MM.1S (cell line): ENCODE measurements around the gene GSC.

Experiments
- EZH2 ChIP-seq: fragments of 300-600 bp; sonication (generic); optimal IDR thresholded peaks from 2 replicates; pipeline ENCODE3; 2017; ENCODE audit warnings: low read depth, mild to moderate bottlenecking, antibody characterized with exemption, low read length, mixed read lengths
- TF ChIP-seq, protein P1 (sequence below): fragments of 300-600 bp; sonication (generic); IDR thresholded peaks from 2 replicates; pipeline ENCODE4 v1.5.1; 2016; ENCODE audit warnings: antibody characterized with exemption, low read length, mixed read lengths

DNA sequence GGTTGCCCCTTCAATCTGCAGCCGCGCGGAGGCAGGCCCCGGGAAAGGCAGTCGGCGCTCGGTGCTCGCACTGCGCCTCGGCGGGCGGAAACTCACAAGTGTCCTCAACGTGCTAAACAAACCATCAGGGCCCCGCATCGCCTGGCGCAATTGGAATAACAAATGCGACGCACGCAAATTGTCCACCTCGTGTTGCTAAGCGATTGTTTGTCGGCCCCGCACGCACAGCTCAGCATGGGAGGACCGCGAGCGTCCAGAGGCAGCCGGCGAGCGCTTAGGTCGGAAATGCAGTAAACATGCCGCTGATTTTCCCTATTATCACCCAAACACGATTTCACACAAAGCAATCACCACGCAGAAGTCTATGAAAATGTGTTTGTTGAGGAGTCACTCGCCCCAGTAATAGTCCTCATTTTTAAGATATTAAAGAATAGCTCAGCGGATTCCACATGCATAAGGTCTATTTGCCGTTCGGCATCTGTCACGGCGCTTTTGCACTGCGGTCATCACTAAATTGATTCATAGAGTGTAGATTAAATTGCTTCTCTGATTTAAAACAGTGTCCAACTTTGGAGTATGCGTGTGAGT lies 3.2 kb upstream of the GSC start:
- TF ChIP-seq EZH2, result no peak
- TF ChIP-seq, protein P1, sequence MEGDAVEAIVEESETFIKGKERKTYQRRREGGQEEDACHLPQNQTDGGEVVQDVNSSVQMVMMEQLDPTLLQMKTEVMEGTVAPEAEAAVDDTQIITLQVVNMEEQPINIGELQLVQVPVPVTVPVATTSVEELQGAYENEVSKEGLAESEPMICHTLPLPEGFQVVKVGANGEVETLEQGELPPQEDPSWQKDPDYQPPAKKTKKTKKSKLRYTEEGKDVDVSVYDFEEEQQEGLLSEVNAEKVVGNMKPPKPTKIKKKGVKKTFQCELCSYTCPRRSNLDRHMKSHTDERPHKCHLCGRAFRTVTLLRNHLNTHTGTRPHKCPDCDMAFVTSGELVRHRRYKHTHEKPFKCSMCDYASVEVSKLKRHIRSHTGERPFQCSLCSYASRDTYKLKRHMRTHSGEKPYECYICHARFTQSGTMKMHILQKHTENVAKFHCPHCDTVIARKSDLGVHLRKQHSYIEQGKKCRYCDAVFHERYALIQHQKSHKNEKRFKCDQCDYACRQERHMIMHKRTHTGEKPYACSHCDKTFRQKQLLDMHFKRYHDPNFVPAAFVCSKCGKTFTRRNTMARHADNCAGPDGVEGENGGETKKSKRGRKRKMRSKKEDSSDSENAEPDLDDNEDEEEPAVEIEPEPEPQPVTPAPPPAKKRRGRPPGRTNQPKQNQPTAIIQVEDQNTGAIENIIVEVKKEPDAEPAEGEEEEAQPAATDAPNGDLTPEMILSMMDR, result no peak
